SHP77 treated with DMSO at 0.1 percent for 48 hours (cell line): ENCODE results near the gene LRMDA.
"Not testable (repeated sequence)": the region's sequence is repeated elsewhere in the genome, so short reads cannot be mapped to it uniquely, and the experiment has no call there.

Experiments used
- DNase-seq: peaks from one replicate; lab custom pipeline; 2025; lab: John Stamatoyannopoulos, UW

Gene LRMDA

GRCh38 chr10:75589895-75590654, 158.7 kb downstream of the LRMDA start:
- no peak for DNase-seq

GRCh38 chr10:75592151-75592787, 160.8 kb downstream of the LRMDA start:
- DNase-seq, result no peak

- DNase-seq, result no peak
Measured at GRCh38 chr10:75592791-75593643, 161.6 kb downstream of the LRMDA start.

GRCh38 chr10:75593692-75594556, 162.5 kb downstream of the LRMDA start:
- DNase-seq, result no peak

- DNase-seq, result no peak
Measured at GRCh38 chr10:75596930-75597620, 165.7 kb downstream of the LRMDA start.

GRCh38 chr10:75597773-75598440, 166.5 kb downstream of the LRMDA start:
- no peak for DNase-seq

- DNase-seq, result no peak
Measured at GRCh38 chr10:75598998-75599397, 167.6 kb downstream of the LRMDA start.

GRCh38 chr10:75599875-75600648, 168.6 kb downstream of the LRMDA start:
- DNase-seq, result no peak

- DNase-seq, result no peak
Measured at GRCh38 chr10:75600833-75601232, 169.4 kb downstream of the LRMDA start.

GRCh38 chr10:75602341-75602740, 170.9 kb downstream of the LRMDA start:
- DNase-seq, result no peak

GRCh38 chr10:75605096-75605495, 173.7 kb downstream of the LRMDA start:
- DNase-seq, result no peak

- not testable (repeated sequence) for DNase-seq
Measured at GRCh38 chr10:75605795-75606194, 174.4 kb downstream of the LRMDA start.

- no peak for DNase-seq
Measured at GRCh38 chr10:75606203-75606779, 174.9 kb downstream of the LRMDA start.

- DNase-seq, result no peak
Measured at GRCh38 chr10:75607576-75607975, 176.2 kb downstream of the LRMDA start.

GRCh38 chr10:75610183-75610582, 178.8 kb downstream of the LRMDA start:
- no peak for DNase-seq

GRCh38 chr10:75611172-75611992, 180.0 kb downstream of the LRMDA start:
- no peak for DNase-seq

GRCh38 chr10:75611993-75612372, 180.6 kb downstream of the LRMDA start:
- no peak for DNase-seq

GRCh38 chr10:75612904-75613684, 181.7 kb downstream of the LRMDA start:
- no peak for DNase-seq
